K562 (cell line): ENCODE results near the gene ADSS2. TPM values are rescaled to one million over a fixed set of nuclear protein-coding genes. Genes with fewer than 3 reads are reported as not detected.
A peak's percentile ranks its signal among the peaks of the same experiment; 100 is the strongest.

Experiments
- BHLHE40 ChIP-seq: IDR thresholded peaks from 2 replicates; pipeline ENCODE4 v1.6.1; 2011; ENCODE audit warnings: low read length, improper control_type of control experiment
- CXXC5 ChIP-seq: fragments of 250-450 bp; sonication (Bioruptor Pico); IDR thresholded peaks from 2 replicates; pipeline ENCODE4 v1.8.0; 2022; ENCODE audit warnings: inconsistent platforms, mild to moderate bottlenecking, moderate library complexity
- DNMT1 ChIP-seq: fragments of 450-650 bp; IDR thresholded peaks from 2 replicates; pipeline ENCODE4 v1.6.1; 2016; ENCODE audit warnings: antibody characterized with exemption, mild to moderate bottlenecking
- FOXJ2 ChIP-seq: fragments of 200-800 bp; sonication (Bioruptor generic); IDR thresholded peaks from 2 replicates; pipeline ENCODE4 v1.6.1; 2016; ENCODE audit warnings: missing genetic modification characterization, missing compliant biosample characterization
- GABPB2 ChIP-seq: fragments of 250-450 bp; sonication (Bioruptor Pico); conservative IDR thresholded peaks from 2 replicates; pipeline ENCODE4 v1.5.1; 2021; ENCODE audit warnings: mild to moderate bottlenecking
- GTF3C2 ChIP-seq: IDR thresholded peaks from 3 replicates; pipeline ENCODE4 v1.6.1; 2011; ENCODE audit warnings: borderline replicate concordance, mild to moderate bottlenecking, moderate library complexity; ENCODE audit not compliant: insufficient read length; ENCODE audit errors: extremely low read depth
- HNRNPUL1 ChIP-seq: fragments of 200-400 bp; formaldehyde crosslinking; IDR thresholded peaks from 2 replicates; pipeline ENCODE4 v1.6.1; 2017; ENCODE audit warnings: low read length
- MAZ ChIP-seq, 2 experiments: fragments of 450-650 bp in 1 of 2; sonication (generic) in 1 of 2; formaldehyde crosslinking; IDR thresholded peaks in 1 of 2; conservative IDR thresholded peaks in 1 of 2; 2 replicates each; pipeline versions ENCODE4 v1.4.0 to v1.5.0; 2020; ENCODE audit warnings: mild to moderate bottlenecking in 1 of 2, missing genetic modification reagents in 1 of 2
- NR4A1 ChIP-seq, 2 experiments: fragments of 250-450 bp in 1 of 2; fragments of 450-650 bp in 1 of 2; sonication (Bioruptor Pico) in 1 of 2; IDR thresholded peaks; 2 replicates each; pipeline versions ENCODE4 v1.4.0 to v1.6.1; 2016 to 2020; ENCODE audit warnings: mild to moderate bottlenecking in 2 of 2, missing compliant biosample characterization in 1 of 2, missing genetic modification characterization in 1 of 2, moderate library complexity in 1 of 2
- NUFIP1 ChIP-seq: fragments of 450-650 bp; IDR thresholded peaks from 2 replicates; pipeline ENCODE4 v1.6.1; 2018; ENCODE audit not compliant: partially characterized antibody
- PRDM10 ChIP-seq: fragments of 450-650 bp; IDR thresholded peaks from 2 replicates; pipeline ENCODE4 v1.6.1; 2018; ENCODE audit not compliant: partially characterized antibody
- RBM25 ChIP-seq: fragments of 200-400 bp; formaldehyde crosslinking; IDR thresholded peaks from 2 replicates; pipeline ENCODE4 v1.6.1; 2018; ENCODE audit warnings: low read length, low read depth, moderate library complexity; ENCODE audit not compliant: severe bottlenecking
- RBM39 ChIP-seq: fragments of 200-400 bp; formaldehyde crosslinking; optimal IDR thresholded peaks from 2 replicates; pipeline ENCODE3; 2018; ENCODE audit warnings: low read depth, low read length
- RFX1 ChIP-seq: fragments of 450-650 bp; IDR thresholded peaks from 2 replicates; pipeline ENCODE4 v1.6.1; 2016; ENCODE audit warnings: mild to moderate bottlenecking, moderate library complexity
- SREBF2 ChIP-seq: sonication (generic); formaldehyde crosslinking; IDR thresholded peaks from 2 replicates; pipeline ENCODE4 v1.4.0; 2020; ENCODE audit warnings: mild to moderate bottlenecking, missing genetic modification reagents
- SRF ChIP-seq, 2 experiments: fragments of 250-450, 450-650 bp in 1 of 2; sonication (Bioruptor Pico) in 1 of 2; sonication (generic) in 1 of 2; formaldehyde crosslinking; IDR thresholded peaks; 2 replicates each; pipeline versions ENCODE4 v1.5.0 to v1.5.1; 2020 to 2022; ENCODE audit warnings: mild to moderate bottlenecking in 1 of 2, missing genetic modification reagents in 1 of 2
- ZBTB43 ChIP-seq: sonication (generic); formaldehyde crosslinking; IDR thresholded peaks from 2 replicates; pipeline ENCODE4 v1.8.0; 2023; ENCODE audit warnings: mild to moderate bottlenecking, missing genetic modification reagents
- ZKSCAN1 ChIP-seq: fragments of 150-350 bp; IDR thresholded peaks from 2 replicates; pipeline ENCODE4 v1.6.1; 2016; ENCODE audit warnings: low read depth, low read length
- ZNF655 ChIP-seq: fragments of 250-450 bp; sonication (Bioruptor Pico); IDR thresholded peaks from 2 replicates; pipeline ENCODE4 v1.5.0; 2021
- polyA plus RNA-seq, 8 experiments: library from polyadenylated mRNA; depleted of rRNA in 4 of 8; stranded (reverse) in 5 of 8; unstranded in 3 of 8; fragments of >200 nt; fragmentation: Nextera tagmentation in 2 of 8; fragmentation: Illumina TruSeq in 1 of 8; extraction: Ambion mirVana in 2 of 8; extraction: Trizol in 1 of 8; gene quantifications; 2 replicates each; pipeline versions ENCODE4 v1.2.1 to v1.2.3, GENCODE V29; 2011 to 2014; ENCODE audit warnings: inconsistent platforms in 1 of 8, missing spikeins in 1 of 8
- total RNA-seq, 7 experiments: library from RNA; depleted of rRNA in 6 of 7; stranded (reverse); fragments of >200 nt in 6 of 7; fragmentation: Illumina TruSeq in 2 of 7; extraction: Trizol in 2 of 7; gene quantifications; 2 replicates each; pipeline versions ENCODE4 v1.2.1 to v1.2.3, GENCODE V29; 2011 to 2021; ENCODE audit warnings: low replicate concordance in 1 of 7

ADSS2 gene
- total and polyA plus RNA-seq, 9 of the 15 experiments (the other 6 are each of a cell fraction or from before 2014, with no cell fraction given), result 8.8 to 63.8 (median 59.4) TPM

GRCh38 chr1:244370060-244370637 is 81.6 kb downstream of the ADSS2 start (continued):
- TF ChIP-seq RBM39 (no peak), NR4A1 (CRISPR knock-in tag; IDR thresholded peaks at IDR 0.05) (no peak), NR4A1 (tag; IDR thresholded peaks at IDR 0.05) (no peak), MAZ (CRISPR knock-in tag; conservative IDR thresholded peaks at IDR 0.05 in 1 of 2, IDR thresholded peaks at IDR 0.05 in 1 of 2) (peak in 1 of 2 experiments; percentile 42; a peak in 1 of 4 replicates), CXXC5 (CRISPR knock-in tag) (peak; percentile 61), SREBF2 (CRISPR knock-in tag) (no peak), RFX1 (no peak), HNRNPUL1 (no peak), SRF (CRISPR knock-in tag; IDR thresholded peaks at IDR 0.05) (no peak), GTF3C2 (no peak), PRDM10 (no peak), GABPB2 (CRISPR knock-in tag) (no peak), NUFIP1 (no peak), RBM25 (peak; percentile 95), DNMT1 (no peak), FOXJ2 (peak; percentile 73; the same call in 1 of the 2 replicates), ZNF655 (CRISPR knock-in tag) (no peak), ZKSCAN1 (peak; percentile 19; the same call in 1 of the 2 replicates), BHLHE40 (peak; percentile 71), ZBTB43 (CRISPR knock-in tag) (no peak)
